NT2/D1 (cell line): ENCODE measurements around the gene SLC37A1.

Source experiments
- DNase-seq: peaks from one replicate; pipeline ENCODE4 v3.0.0-alpha.2; 2011; ENCODE audit warnings: low read depth, low spot score
- H3K27me3 ChIP-seq: 2 replicates; pipeline ENCODE4 v1.6.0; 2011; ENCODE audit warnings: mild to moderate bottlenecking; ENCODE audit not compliant: insufficient read length, insufficient read depth
- H3K36me3 ChIP-seq: 2 replicates; pipeline ENCODE4 v1.6.1; 2011; ENCODE audit warnings: mild to moderate bottlenecking, low read length, mixed read lengths; ENCODE audit not compliant: insufficient read depth, insufficient read length
- H3K4me1 ChIP-seq: 2 replicates; pipeline ENCODE4 v1.5.1; 2011; ENCODE audit not compliant: insufficient read depth, insufficient read length
- H3K4me3 ChIP-seq: 2 replicates; pipeline ENCODE4 v1.5.1; 2011; ENCODE audit warnings: low read depth; ENCODE audit not compliant: insufficient read length
- H3K9ac ChIP-seq: 2 replicates; pipeline ENCODE4 v1.6.0; 2011; ENCODE audit warnings: low read depth; ENCODE audit not compliant: insufficient read length
- H3K9me3 ChIP-seq: 2 replicates; pipeline ENCODE4 v1.5.1; 2011; ENCODE audit warnings: mild to moderate bottlenecking, low read length; ENCODE audit not compliant: insufficient read depth
- SUZ12 ChIP-seq: IDR thresholded peaks from 2 replicates; pipeline ENCODE4 v1.6.1; 2011; ENCODE audit not compliant: insufficient read length, insufficient read depth; ENCODE audit errors: extremely low read depth
- YY1 ChIP-seq: IDR thresholded peaks from 2 replicates; pipeline ENCODE4 v1.6.1; 2011; ENCODE audit not compliant: insufficient read length, insufficient read depth
- ZNF274 ChIP-seq: IDR thresholded peaks from 2 replicates; pipeline ENCODE4 v1.6.1; 2011; ENCODE audit warnings: mild to moderate bottlenecking, low read depth, low read length

SLC37A1 gene

DNA sequence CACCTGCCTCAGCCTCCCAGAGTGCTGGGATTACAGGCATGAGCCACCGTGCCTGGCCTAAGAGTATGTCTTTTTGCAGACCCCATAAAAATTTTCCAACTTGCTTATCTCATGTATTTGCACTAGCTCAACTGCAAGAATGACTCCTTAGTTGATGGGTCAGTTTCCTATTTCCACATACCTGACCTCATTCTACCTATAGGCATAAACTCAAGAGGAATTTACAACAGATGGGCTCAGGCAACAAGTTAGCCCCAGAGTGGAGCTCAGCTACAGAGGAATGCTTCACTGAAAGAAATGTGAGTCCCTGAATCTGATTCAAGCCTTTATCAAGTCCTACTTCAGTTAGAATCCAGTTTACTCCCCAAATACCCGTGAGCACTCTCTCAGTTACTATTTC is 5.3 kb upstream of the SLC37A1 start:
- H3K4me3 ChIP-seq: no peak overlapping the region
- H3K9ac ChIP-seq: no peak overlapping the region
- H3K4me1 ChIP-seq: peaks cover 5% of the 10 kb centered on the region
- TF ChIP-seq YY1 (no peak), ZNF274 (no peak), SUZ12 (no peak)
- no peaks in the 10 kb centered on the region; the same call in 1 of the 2 replicates for H3K9me3 ChIP-seq
- DNase-seq: no peak
- no peaks in the 10 kb centered on the region for H3K36me3 ChIP-seq
- no peaks in the 10 kb centered on the region for H3K27me3 ChIP-seq

DNA sequence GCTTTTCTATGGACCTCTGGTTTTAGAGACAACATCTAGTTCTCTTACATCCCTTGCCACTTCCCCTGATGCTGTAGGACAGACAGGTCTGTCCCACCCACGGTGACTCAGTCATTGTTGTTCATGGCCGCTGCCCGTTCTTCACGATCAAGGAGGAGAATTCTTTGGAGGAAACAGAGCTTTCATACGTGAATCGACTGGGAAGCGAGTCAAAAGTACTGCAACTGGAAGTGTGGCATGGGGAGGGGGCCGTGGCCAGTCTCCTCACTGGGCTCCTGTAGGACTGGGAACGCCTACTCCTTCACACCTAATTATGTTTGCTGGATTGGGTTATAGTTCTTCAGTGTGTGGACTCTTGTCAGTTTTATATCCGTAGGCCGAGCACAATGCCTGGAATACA is 4.4 kb upstream of the SLC37A1 start:
- Histone ChIP-seq H3K4me3 (no peak overlapping the region), H3K9me3 (no peaks in the 10 kb centered on the region; the same call in 1 of the 2 replicates), H3K9ac (no peak overlapping the region), H3K4me1 (peaks cover 5% of the 10 kb centered on the region), H3K27me3 (no peaks in the 10 kb centered on the region), H3K36me3 (no peaks in the 10 kb centered on the region)
- no peak for DNase-seq
- no peak for TF ChIP-seq SUZ12
- no peak for TF ChIP-seq YY1
- TF ChIP-seq ZNF274: no peak

- TF ChIP-seq ZNF274 (no peak), SUZ12 (no peak), YY1 (no peak)
- no peak overlapping the region for H3K4me3 ChIP-seq
- H3K9ac ChIP-seq: no peak overlapping the region
Observed at GRCh38 chr21:42512346-42513034, 1.2 kb upstream of the SLC37A1 start.

GRCh38 chr21:42513985-42514882 is 582 bp downstream of the SLC37A1 start:
- Histone ChIP-seq H3K4me3 (peak overlapping the region; percentile 46), H3K4me1 (peaks cover 12% of the 10 kb centered on the region), H3K9ac (peak overlapping the region; percentile 79), H3K36me3 (peaks cover 10% of the 10 kb centered on the region), H3K9me3 (no peaks in the 10 kb centered on the region), H3K27me3 (no peaks in the 10 kb centered on the region)
- TF ChIP-seq SUZ12 (no peak), YY1 (no peak), ZNF274 (no peak)
- DNase-seq: peak; percentile 68

More at GRCh38 chr21:42512346-42513034, 1.2 kb upstream of the SLC37A1 start:
- Histone ChIP-seq H3K4me1 (peaks cover 5% of the 10 kb centered on the region), H3K9me3 (no peaks in the 10 kb centered on the region; the same call in 1 of the 2 replicates), H3K36me3 (no peaks in the 10 kb centered on the region), H3K27me3 (no peaks in the 10 kb centered on the region)
- DNase-seq: no peak

GRCh38 chr21:42514883-42515228 is 1.2 kb downstream of the SLC37A1 start:
- Histone ChIP-seq H3K9me3 (no peaks in the 10 kb centered on the region), H3K9ac (no peak overlapping the region), H3K36me3 (peaks cover 13% of the 10 kb centered on the region), H3K4me3 (peak overlapping the region; percentile 46), H3K27me3 (no peaks in the 10 kb centered on the region), H3K4me1 (peaks cover 12% of the 10 kb centered on the region)
- TF ChIP-seq YY1 (no peak), SUZ12 (no peak), ZNF274 (no peak)
- no peak for DNase-seq

DNA sequence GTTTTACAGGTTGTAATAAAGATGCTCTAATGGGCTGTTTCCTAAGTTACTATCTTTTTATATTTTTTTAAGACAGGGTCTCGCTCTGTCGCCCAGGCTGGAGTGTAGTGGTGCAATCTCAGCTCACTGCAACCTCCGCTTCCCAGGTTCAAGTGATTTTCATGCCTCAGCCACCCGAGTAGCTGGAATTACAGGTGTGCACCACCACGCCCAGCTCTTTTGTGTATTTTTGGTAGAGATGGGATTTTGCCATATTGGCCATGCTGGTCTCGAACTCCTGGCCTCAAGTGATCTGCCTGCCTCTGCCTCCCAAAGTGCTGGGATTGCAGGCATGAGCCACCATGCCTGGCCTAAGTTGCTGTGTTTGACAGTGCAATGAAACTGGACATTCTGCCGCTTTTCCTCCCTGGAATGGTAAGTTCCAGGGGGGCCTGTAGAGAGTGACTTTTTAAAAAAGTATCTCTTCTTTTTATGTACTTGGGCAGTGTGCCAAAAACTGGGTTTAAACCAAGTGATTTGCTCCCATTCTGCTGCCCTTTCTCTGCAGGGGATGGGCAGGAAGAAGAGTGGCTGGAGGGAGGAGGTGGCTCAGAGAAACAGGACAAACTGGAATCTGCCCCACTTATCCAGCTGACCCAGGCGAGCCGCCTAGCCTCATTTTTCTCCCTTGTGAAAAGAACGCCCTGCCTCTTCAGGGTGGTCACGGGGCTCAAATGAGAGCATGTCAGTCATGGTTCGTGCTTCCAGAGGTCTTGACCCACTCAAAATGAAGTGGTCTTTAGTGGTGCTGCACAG is 2.3 kb downstream of the SLC37A1 start:
- Histone ChIP-seq H3K27me3 (no peaks in the 10 kb centered on the region), H3K9me3 (no peaks in the 10 kb centered on the region), H3K4me3 (no peak overlapping the region), H3K9ac (no peak overlapping the region), H3K36me3 (peaks cover 13% of the 10 kb centered on the region), H3K4me1 (peaks cover 12% of the 10 kb centered on the region)
- no peak for DNase-seq
- no peak for TF ChIP-seq SUZ12
- no peak for TF ChIP-seq YY1
- TF ChIP-seq ZNF274: no peak
